GM21529 (cell line): ENCODE results near the gene IL1RAPL1.
"Not testable (repeated sequence)": the region's sequence is repeated elsewhere in the genome, so short reads cannot be mapped to it uniquely, and the experiment has no call there.

Experiments
- ATAC-seq: cut with Tn5 transposase; IDR thresholded peaks from one replicate; pipeline ENCODE4 v1.9.1; 2021; ENCODE audit not compliant: unreplicated experiment

IL1RAPL1 gene

GRCh38 chrX:28766561-28766960 is 179.3 kb downstream of the IL1RAPL1 start:
- not testable (repeated sequence) for ATAC-seq

- no peak for ATAC-seq
These were observed 186.6 kb downstream of the IL1RAPL1 start for GRCh38 chrX:28773807-28774206.

- ATAC-seq, result no peak
These were observed 200.0 kb downstream of the IL1RAPL1 start for GRCh38 chrX:28787206-28787605.

- ATAC-seq, result not testable (repeated sequence)
These were observed 213.4 kb downstream of the IL1RAPL1 start for GRCh38 chrX:28800671-28801070.

- ATAC-seq, result no peak
These were observed 215.4 kb downstream of the IL1RAPL1 start for GRCh38 chrX:28802625-28803024.

GRCh38 chrX:28835991-28836390 is 248.7 kb downstream of the IL1RAPL1 start:
- ATAC-seq, result no peak

- no peak for ATAC-seq
These were observed 256.6 kb downstream of the IL1RAPL1 start for GRCh38 chrX:28843817-28844216.

- ATAC-seq, result no peak
These were observed 260.2 kb downstream of the IL1RAPL1 start for GRCh38 chrX:28847423-28847822.

- no peak for ATAC-seq
These were observed 261.5 kb downstream of the IL1RAPL1 start for GRCh38 chrX:28848707-28849106.

GRCh38 chrX:28850955-28851354 is 263.7 kb downstream of the IL1RAPL1 start:
- no peak for ATAC-seq

GRCh38 chrX:28851871-28852270 is 264.6 kb downstream of the IL1RAPL1 start:
- ATAC-seq, result no peak

- no peak for ATAC-seq
These were observed 267.4 kb downstream of the IL1RAPL1 start for GRCh38 chrX:28854637-28855036.

- no peak for ATAC-seq
These were observed 289.2 kb downstream of the IL1RAPL1 start for GRCh38 chrX:28876408-28876807.

GRCh38 chrX:28876901-28877300 is 289.7 kb downstream of the IL1RAPL1 start:
- ATAC-seq, result no peak

GRCh38 chrX:28880136-28880535 is 292.9 kb downstream of the IL1RAPL1 start:
- ATAC-seq, result no peak

GRCh38 chrX:28884823-28885222 is 297.6 kb downstream of the IL1RAPL1 start:
- ATAC-seq, result no peak

GRCh38 chrX:28888416-28888815 is 301.2 kb downstream of the IL1RAPL1 start:
- ATAC-seq, result no peak

- no peak for ATAC-seq
These were observed 302.4 kb downstream of the IL1RAPL1 start for GRCh38 chrX:28889591-28890090.

GRCh38 chrX:28901637-28902036 is 314.4 kb downstream of the IL1RAPL1 start:
- no peak for ATAC-seq

- no peak for ATAC-seq
These were observed 323.2 kb downstream of the IL1RAPL1 start for GRCh38 chrX:28910487-28910886.

- no peak for ATAC-seq
These were observed 333.1 kb downstream of the IL1RAPL1 start for GRCh38 chrX:28920153-28920943.

- ATAC-seq, result no peak
These were observed 334.9 kb downstream of the IL1RAPL1 start for GRCh38 chrX:28922106-28922505.

- ATAC-seq, result no peak
These were observed 359.6 kb downstream of the IL1RAPL1 start for GRCh38 chrX:28946846-28947245.
